Measurements from ENCODE around the gene MRPL42. TPM values are rescaled to one million over a fixed set of nuclear protein-coding genes. Genes with fewer than 3 reads are reported as not detected.

Gene MRPL42
- total and polyA plus RNA-seq, 2 of the 4 experiments (the other 2 are of a cell fraction), result 64.2 to 90.7 TPM

GRCh38 chr12:93468008-93468371, 676 bp downstream of the MRPL42 start:
- 0 out of 2 replicates have a peak, but pooled peaks have one; percentile 3 for ATAC-seq (ENCODE audit: low read depth)
- H3K36me3 ChIP-seq (ENCODE audit: control insufficient read depth, insufficient read depth, low read length), result peaks cover 2% of the 10 kb centered on the region; the same call in 1 of the 2 replicates
- H2AK5ac ChIP-seq (ENCODE audit: low read depth, low read length), result peak overlapping the region; percentile 92
- ChIA-PET POLR2A (ENCODE audit: unreplicated experiment) (no interaction called here), CTCF (interaction anchor here (0.7 to 1.1 kb wide), 2 partner anchors 22 to 330 kb away, joined by 3 to 6 read pairs; no protein-coding TSS in a partner anchor)
- no peaks in the 10 kb centered on the region for H3K27me3 ChIP-seq (ENCODE audit: control insufficient read depth, insufficient read depth, low read length)
- H3K18ac ChIP-seq (ENCODE audit: low read depth, low read length), result peak overlapping the region; percentile 15; the same call in 1 of the 2 replicates
- H4K8ac ChIP-seq (ENCODE audit: low read depth in 2 of 2, low read length in 2 of 2), result peak overlapping the region; percentile 90 to 100
- 0 out of 2 replicates have a peak overlapping the region, but pooled peaks have one; percentile 12 for H2BK120ac ChIP-seq (ENCODE audit: low read depth, low read length)
- peak overlapping the region; percentile 100 for H2AFZ ChIP-seq (replicated peaks; ENCODE audit: low read length, poor library complexity)
- WGBS, 2 experiments (ENCODE audit: extremely low coverage in 2 of 2, insufficient read length in 1 of 2), result 11% methylated on average over 3 of the region's 7 CpGs; no CpG with 5 or more reads in 1 of the 2 experiments
- peak overlapping the region; percentile 97 for H3K4me2 ChIP-seq (ENCODE audit: low read depth, low read length)
- H3K27ac ChIP-seq (ENCODE audit: insufficient read depth, low read length), result peak overlapping the region; percentile 97
- 0 out of 3 replicates have a peak overlapping the region, but pooled peaks have one; percentile 31 for H2BK15ac ChIP-seq (ENCODE audit: low read depth, low read length)
- peak overlapping the region; percentile 41 for H2BK5ac ChIP-seq (ENCODE audit: low read depth, low read length, poor library complexity, severe bottlenecking)
- H3K14ac ChIP-seq (replicated peaks; ENCODE audit: low read depth, low read length), result peak overlapping the region; percentile 95
- TF ChIP-seq BHLHE40 (IDR thresholded peaks at IDR 0.05; ENCODE audit: low read depth, low read length) (no peak), MAZ (IDR thresholded peaks at IDR 0.05; ENCODE audit: borderline replicate concordance, low read depth, low read length) (no peak), RCOR1 (IDR thresholded peaks at IDR 0.05; ENCODE audit: insufficient replicate concordance, low read length) (no peak), FOS (IDR thresholded peaks at IDR 0.05; ENCODE audit: low read depth, low read length) (no peak), MXI1 (IDR thresholded peaks at IDR 0.05; ENCODE audit: borderline replicate concordance, low read depth, low read length) (no peak), CEBPB (IDR thresholded peaks at IDR 0.05; ENCODE audit: low read depth, low read length) (no peak), ELK1 (IDR thresholded peaks at IDR 0.05; ENCODE audit: borderline replicate concordance, low read depth, low read length) (no peak), POLR2A (IDR thresholded peaks at IDR 0.05; ENCODE audit: low read depth, low read length) (no peak)
- TF ChIP-seq, protein P1, sequence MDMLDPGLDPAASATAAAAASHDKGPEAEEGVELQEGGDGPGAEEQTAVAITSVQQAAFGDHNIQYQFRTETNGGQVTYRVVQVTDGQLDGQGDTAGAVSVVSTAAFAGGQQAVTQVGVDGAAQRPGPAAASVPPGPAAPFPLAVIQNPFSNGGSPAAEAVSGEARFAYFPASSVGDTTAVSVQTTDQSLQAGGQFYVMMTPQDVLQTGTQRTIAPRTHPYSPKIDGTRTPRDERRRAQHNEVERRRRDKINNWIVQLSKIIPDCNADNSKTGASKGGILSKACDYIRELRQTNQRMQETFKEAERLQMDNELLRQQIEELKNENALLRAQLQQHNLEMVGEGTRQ (IDR thresholded peaks at IDR 0.05; ENCODE audit: low read depth, low read length), result no peak
- no peaks in the 10 kb centered on the region for H3K9me1 ChIP-seq (ENCODE audit: insufficient read depth, low read length)
- H3K4me1 ChIP-seq (ENCODE audit: control insufficient read depth, insufficient read depth, low read length), result no peaks in the 10 kb centered on the region
- peak overlapping the region; percentile 99 for H3K23ac ChIP-seq (ENCODE audit: low read depth, low read length)
- H4K20me1 ChIP-seq (ENCODE audit: insufficient read depth, low read length), result no peaks in the 10 kb centered on the region
- peak overlapping the region; percentile 98 for H4K91ac ChIP-seq (ENCODE audit: insufficient read depth, low read depth, low read length)
- peaks cover 10 to 41% of the 10 kb centered on the region in 2 experiments; a peak in 3 of 4 replicates for H3K79me1 ChIP-seq (ENCODE audit: low read depth in 1 of 2, low read length in 2 of 2)
- H3K56ac ChIP-seq (ENCODE audit: extremely low read depth, insufficient read depth, low read length), result peak overlapping the region; percentile 98
- intact Hi-C loops (cut with micrococcal nuclease) (no loop called here), in situ Hi-C loops (cut with MboI; ENCODE audit: low sequenced_read_pairs) (no loop called here), dilution Hi-C loops (cut with HindIII; ENCODE audit: low sequenced_read_pairs, unreplicated experiment) (no loop called here)
- H3K9me3 ChIP-seq (ENCODE audit: control insufficient read depth, insufficient read depth, low read length), result no peaks in the 10 kb centered on the region
- peak overlapping the region; percentile 98 for H3K4ac ChIP-seq (ENCODE audit: low read depth, low read length)
- H2BK20ac ChIP-seq (ENCODE audit: low read depth, low read length), result no peak overlapping the region
- peak overlapping the region; percentile 93 for H2AK9ac ChIP-seq (replicated peaks; ENCODE audit: low read depth, low read length, poor library complexity)
- peak overlapping the region; percentile 92 for H3K4me3 ChIP-seq (ENCODE audit: insufficient read depth, low read depth, low read length)
- H4K5ac ChIP-seq (ENCODE audit: low read depth, low read length), result peak overlapping the region; percentile 7; the same call in 1 of the 2 replicates
- no peak for DNase-seq
- peak overlapping the region; percentile 98 for H3K9ac ChIP-seq (ENCODE audit: low read depth, low read length)
- BruUV-seq (replicated peaks), result no TSS peak
